ENCODE data around the gene SLC38A3. TPM values are rescaled to one million over a fixed set of nuclear protein-coding genes. Genes with fewer than 3 reads are reported as not detected.

Gene SLC38A3
- total RNA-seq, 1 donor from 2014 or later, result 0.17 TPM

DNA sequence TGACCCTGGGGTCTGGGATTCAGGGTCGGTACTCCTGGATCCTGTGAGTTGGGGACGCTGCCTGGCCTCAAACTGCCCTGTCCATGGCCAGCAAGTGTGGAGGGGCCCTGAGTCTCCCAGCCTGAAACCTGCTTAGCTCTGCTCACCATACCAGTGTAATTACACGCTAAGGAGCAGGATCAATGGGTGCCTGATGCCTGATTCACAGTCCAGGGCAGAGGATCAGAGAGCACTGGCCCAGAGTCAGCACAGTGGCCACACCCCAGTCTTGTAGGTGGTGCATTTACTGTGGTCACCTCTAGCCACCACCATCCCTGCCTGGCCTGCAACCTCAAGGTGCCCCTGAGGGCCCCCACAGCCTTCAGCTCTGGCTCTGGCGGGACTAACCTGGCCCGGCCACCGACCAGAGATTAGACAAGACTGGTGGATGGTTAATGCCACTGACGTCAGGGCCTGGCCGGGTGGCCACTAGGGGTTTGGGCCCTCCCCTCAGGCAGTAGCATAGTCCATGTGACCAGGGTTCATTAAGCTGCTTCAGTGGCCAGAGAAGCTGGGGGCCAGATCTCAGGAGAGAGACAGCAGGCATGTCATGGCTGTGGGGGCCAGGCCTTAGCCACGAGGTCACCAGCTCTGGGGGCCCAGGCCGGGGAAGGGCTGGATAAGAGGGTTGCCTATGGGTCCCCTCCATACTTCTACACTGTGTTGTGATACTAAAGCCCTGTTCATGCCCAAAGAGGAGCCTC lies 3.3 kb upstream of the SLC38A3 start:
- Histone ChIP-seq H3K27me3 (peaks cover 32% of the 10 kb centered on the region), H3K9me3 (ENCODE audit: low read depth) (no peaks in the 10 kb centered on the region), H3K27ac (no peak overlapping the region), H3K36me3 (no peaks in the 10 kb centered on the region), H3K4me1 (peaks cover 12% of the 10 kb centered on the region), H3K4me2 (no peak overlapping the region), H3K79me2 (ENCODE audit: low read depth) (no peaks in the 10 kb centered on the region), H3K9ac (no peak overlapping the region), H4K20me1 (ENCODE audit: low read depth) (no peaks in the 10 kb centered on the region), H3K4me3 (no peak overlapping the region), H3F3A (ENCODE audit: low read depth) (peaks cover 8% of the 10 kb centered on the region), H2AFZ (replicated peaks) (peak overlapping the region; percentile 5)
- no peak for DNase-seq (ENCODE audit: low spot score)
- TF ChIP-seq, protein P1, sequence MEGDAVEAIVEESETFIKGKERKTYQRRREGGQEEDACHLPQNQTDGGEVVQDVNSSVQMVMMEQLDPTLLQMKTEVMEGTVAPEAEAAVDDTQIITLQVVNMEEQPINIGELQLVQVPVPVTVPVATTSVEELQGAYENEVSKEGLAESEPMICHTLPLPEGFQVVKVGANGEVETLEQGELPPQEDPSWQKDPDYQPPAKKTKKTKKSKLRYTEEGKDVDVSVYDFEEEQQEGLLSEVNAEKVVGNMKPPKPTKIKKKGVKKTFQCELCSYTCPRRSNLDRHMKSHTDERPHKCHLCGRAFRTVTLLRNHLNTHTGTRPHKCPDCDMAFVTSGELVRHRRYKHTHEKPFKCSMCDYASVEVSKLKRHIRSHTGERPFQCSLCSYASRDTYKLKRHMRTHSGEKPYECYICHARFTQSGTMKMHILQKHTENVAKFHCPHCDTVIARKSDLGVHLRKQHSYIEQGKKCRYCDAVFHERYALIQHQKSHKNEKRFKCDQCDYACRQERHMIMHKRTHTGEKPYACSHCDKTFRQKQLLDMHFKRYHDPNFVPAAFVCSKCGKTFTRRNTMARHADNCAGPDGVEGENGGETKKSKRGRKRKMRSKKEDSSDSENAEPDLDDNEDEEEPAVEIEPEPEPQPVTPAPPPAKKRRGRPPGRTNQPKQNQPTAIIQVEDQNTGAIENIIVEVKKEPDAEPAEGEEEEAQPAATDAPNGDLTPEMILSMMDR (IDR thresholded peaks at IDR 0.05), result peak; percentile 11
- no peak for TF ChIP-seq EZH2phosphoT487 (IDR thresholded peaks at IDR 0.05)
- no peaks in the 10 kb centered on the region for H3K9me3 Mint-ChIP-seq
- peaks cover 20% of the 10 kb centered on the region for H3K4me1 Mint-ChIP-seq
- no peaks in the 10 kb centered on the region for H3K36me3 Mint-ChIP-seq
- H3K4me3 Mint-ChIP-seq, result no peak overlapping the region
- H3K27ac Mint-ChIP-seq, result no peak overlapping the region
- H3K27me3 Mint-ChIP-seq (ENCODE audit: insufficient read depth, low read depth), result peaks cover 27% of the 10 kb centered on the region

DNA sequence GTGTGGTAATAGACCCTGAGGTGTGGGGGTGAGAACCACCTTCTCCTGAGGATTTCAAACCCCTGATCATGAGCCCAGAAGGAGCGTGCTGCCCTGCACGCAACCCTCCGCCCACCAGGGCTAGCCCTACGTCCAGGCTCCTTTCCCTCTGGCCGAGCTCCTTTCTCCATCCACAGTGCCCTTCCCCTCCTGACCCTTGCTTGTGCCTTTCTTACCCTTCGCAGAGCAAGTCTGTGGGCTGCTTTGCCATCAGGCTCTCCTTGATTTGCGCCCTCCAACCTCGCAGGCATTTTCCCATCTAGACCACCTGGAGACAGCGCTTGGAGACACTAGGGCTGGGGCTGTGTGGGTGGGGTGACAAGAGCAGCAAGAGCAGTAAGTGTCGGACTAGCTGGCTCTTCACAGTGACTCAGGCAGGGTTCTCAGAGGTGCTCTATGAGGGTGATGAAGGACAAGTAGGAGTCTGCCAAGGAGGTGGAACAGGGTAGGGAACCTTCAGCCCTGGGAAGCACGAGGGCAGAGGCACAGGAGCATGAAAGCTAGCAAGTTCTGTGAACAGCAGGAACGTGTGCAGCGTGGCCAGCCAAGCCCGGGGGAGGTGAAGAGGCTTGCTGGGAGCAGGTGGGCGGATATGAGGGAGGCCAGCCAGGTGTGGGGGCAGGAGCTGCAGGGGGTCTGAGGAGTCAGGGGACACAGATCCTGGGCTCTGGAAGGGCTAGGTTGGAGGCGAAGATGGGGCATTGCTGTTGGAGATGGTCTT lies 2.5 kb upstream of the SLC38A3 start:
- no peaks in the 10 kb centered on the region for H3K79me2 ChIP-seq (ENCODE audit: low read depth)
- no peaks in the 10 kb centered on the region for H3K9me3 ChIP-seq (ENCODE audit: low read depth)
- no peak overlapping the region for H3K27ac ChIP-seq
- Mint-ChIP-seq H3K4me1 (peaks cover 20% of the 10 kb centered on the region), H3K27ac (peak overlapping the region; percentile 81), H3K27me3 (ENCODE audit: insufficient read depth, low read depth) (peaks cover 30% of the 10 kb centered on the region), H3K36me3 (no peaks in the 10 kb centered on the region), H3K4me3 (peak overlapping the region; percentile 71), H3K9me3 (no peaks in the 10 kb centered on the region)
- no peak for DNase-seq (ENCODE audit: low spot score)
- no peak for TF ChIP-seq EZH2phosphoT487 (IDR thresholded peaks at IDR 0.05)
- TF ChIP-seq, protein P1 (IDR thresholded peaks at IDR 0.05), result no peak
- TF ChIP-seq EZH2 (IDR thresholded peaks at IDR 0.05), result no peak
- peaks cover 40% of the 10 kb centered on the region for H3K27me3 ChIP-seq
- no peak overlapping the region for H3K4me3 ChIP-seq
- H3K4me2 ChIP-seq, result no peak overlapping the region
- H3K9ac ChIP-seq, result no peak overlapping the region
- no peaks in the 10 kb centered on the region for H3K36me3 ChIP-seq
- no peak overlapping the region for H2AFZ ChIP-seq (replicated peaks)
- no peaks in the 10 kb centered on the region for H4K20me1 ChIP-seq (ENCODE audit: low read depth)
- peaks cover 10% of the 10 kb centered on the region for H3F3A ChIP-seq (ENCODE audit: low read depth)
- peaks cover 12% of the 10 kb centered on the region for H3K4me1 ChIP-seq

DNA sequence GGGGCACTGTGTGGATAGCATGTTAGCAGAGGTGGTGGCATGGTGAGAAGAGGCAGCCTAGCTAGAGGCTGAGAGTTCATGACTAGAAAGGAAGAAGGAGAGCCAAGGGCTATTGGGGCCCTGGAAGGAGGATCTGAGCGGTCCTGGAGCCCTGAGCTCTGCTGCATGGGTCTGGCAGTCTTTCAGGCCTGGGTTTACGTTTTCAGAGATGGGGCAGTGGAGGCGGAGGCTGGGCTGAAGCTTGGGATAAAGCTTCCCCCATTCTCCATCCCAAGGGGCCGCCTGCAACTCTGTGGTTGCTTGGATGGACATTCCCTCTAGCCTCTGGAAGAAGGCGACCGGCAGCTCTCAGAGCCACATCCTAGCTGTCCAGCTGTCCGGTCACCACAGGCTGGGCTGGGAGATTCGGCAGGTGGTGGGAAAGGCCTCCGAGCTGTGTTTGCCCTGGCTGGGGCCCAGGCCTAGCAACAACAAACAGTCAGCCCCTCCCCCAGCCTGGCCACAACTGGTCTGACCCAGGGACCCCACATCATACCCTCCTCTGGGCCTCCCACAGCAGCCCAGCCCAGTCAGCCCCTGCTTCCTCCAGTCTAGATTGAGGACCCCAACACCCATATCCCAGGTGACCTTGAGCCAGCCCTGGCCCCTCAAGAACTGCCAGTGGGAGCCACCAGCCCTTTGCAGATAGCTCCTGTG lies 1.8 kb upstream of the SLC38A3 start:
- H3K27me3 ChIP-seq, result peaks cover 41% of the 10 kb centered on the region
- H3K9ac ChIP-seq, result no peak overlapping the region
- H3K27ac ChIP-seq, result no peak overlapping the region
- H3K9me3 ChIP-seq (ENCODE audit: low read depth), result no peaks in the 10 kb centered on the region
- TF ChIP-seq EZH2phosphoT487 (IDR thresholded peaks at IDR 0.05), result no peak
- no peak for TF ChIP-seq EZH2 (IDR thresholded peaks at IDR 0.05)
- TF ChIP-seq, protein P1 (IDR thresholded peaks at IDR 0.05), result no peak
- no peak overlapping the region for H2AFZ ChIP-seq (replicated peaks)
- H3K79me2 ChIP-seq (ENCODE audit: low read depth), result no peaks in the 10 kb centered on the region
- H3K4me1 Mint-ChIP-seq, result peaks cover 20% of the 10 kb centered on the region
- no peaks in the 10 kb centered on the region for H3K9me3 Mint-ChIP-seq
- H3K4me2 ChIP-seq, result no peak overlapping the region
- no peaks in the 10 kb centered on the region for H4K20me1 ChIP-seq (ENCODE audit: low read depth)
- no peaks in the 10 kb centered on the region for H3K36me3 ChIP-seq
- H3K4me3 ChIP-seq, result no peak overlapping the region
- peak overlapping the region; percentile 71 for H3K4me3 Mint-ChIP-seq
- H3F3A ChIP-seq (ENCODE audit: low read depth), result peaks cover 10% of the 10 kb centered on the region
- peaks cover 12% of the 10 kb centered on the region for H3K4me1 ChIP-seq
- H3K27ac Mint-ChIP-seq, result peak overlapping the region; percentile 81
- peaks cover 33% of the 10 kb centered on the region for H3K27me3 Mint-ChIP-seq (ENCODE audit: insufficient read depth, low read depth)
- no peaks in the 10 kb centered on the region for H3K36me3 Mint-ChIP-seq
- DNase-seq (ENCODE audit: low spot score), result no peak

All from neural progenitor cell (in vitro differentiated cells).